GM12878 (cell line): ENCODE data around the gene RAB8A. TPM values are rescaled to one million over a fixed set of nuclear protein-coding genes. Genes with fewer than 3 reads are reported as not detected.

ENCODE experiments used
- ATF7 ChIP-seq: fragments of 450-650 bp; IDR thresholded peaks from 2 replicates; pipeline ENCODE4 v1.6.1; 2016; ENCODE audit warnings: low read depth, mild to moderate bottlenecking
- CBX3 ChIP-seq: fragments of 200-600 bp; sonication (generic); IDR thresholded peaks from 2 replicates; pipeline ENCODE4 v1.6.1; 2016; ENCODE audit warnings: low read depth, borderline replicate concordance
- CHD2 ChIP-seq: IDR thresholded peaks from 2 replicates; pipeline ENCODE4 v1.6.1; 2011; ENCODE audit warnings: low read depth, low read length, improper control_type of control experiment, borderline replicate concordance
- ESRRA ChIP-seq: IDR thresholded peaks from 2 replicates; pipeline ENCODE4 v1.6.1; 2012; ENCODE audit warnings: mild to moderate bottlenecking, low read length, improper control_type of control experiment
- EZH2 ChIP-seq: IDR thresholded peaks from 2 replicates; pipeline ENCODE4 v1.6.1; 2012; ENCODE audit warnings: low read depth, mild to moderate bottlenecking, control low read depth, inconsistent platforms, low read length, borderline replicate concordance; ENCODE audit not compliant: control insufficient read depth
- HDAC6 ChIP-seq: fragments of 200-600 bp; sonication (generic); IDR thresholded peaks from one replicate; pipeline ENCODE4 v1.8.0; 2017; ENCODE audit warnings: antibody characterized with exemption; ENCODE audit not compliant: unreplicated experiment
- MEF2A ChIP-seq: IDR thresholded peaks from 2 replicates; pipeline ENCODE4 v1.6.1; 2011; ENCODE audit warnings: low read depth, mild to moderate bottlenecking, low read length, moderate library complexity; ENCODE audit not compliant: insufficient read depth
- RB1 ChIP-seq: fragments of 450-650 bp; formaldehyde crosslinking; IDR thresholded peaks from 2 replicates; pipeline ENCODE4 v1.6.1; 2017; ENCODE audit warnings: mild to moderate bottlenecking, borderline replicate concordance
- REST ChIP-seq: IDR thresholded peaks from 2 replicates; pipeline ENCODE4 v1.6.1; 2012; ENCODE audit warnings: mild to moderate bottlenecking, low read depth, low read length
- SREBF2 ChIP-seq: IDR thresholded peaks from 2 replicates; pipeline ENCODE4 v1.6.1; 2012; ENCODE audit warnings: mild to moderate bottlenecking, low read length
- STAT3 ChIP-seq: IDR thresholded peaks from 2 replicates; pipeline ENCODE4 v1.6.1; 2011; ENCODE audit warnings: low read depth, low read length, improper control_type of control experiment
- TCF12 ChIP-seq: IDR thresholded peaks from 2 replicates; pipeline ENCODE4 v1.6.1; 2011; ENCODE audit warnings: low read depth, mild to moderate bottlenecking, low read length
- TCF3 ChIP-seq: IDR thresholded peaks from 2 replicates; pipeline ENCODE4 v1.6.1; 2012; ENCODE audit warnings: low read depth, mild to moderate bottlenecking, low read length, borderline replicate concordance; ENCODE audit not compliant: insufficient read depth
- USF1 ChIP-seq: IDR thresholded peaks from 2 replicates; pipeline ENCODE4 v1.6.1; 2011; ENCODE audit warnings: borderline replicate concordance, low read depth, mild to moderate bottlenecking, moderate library complexity, mixed read lengths, low read length; ENCODE audit not compliant: insufficient read depth; ENCODE audit errors: extremely low read length
- ZBTB40 ChIP-seq: fragments of 450-650 bp; IDR thresholded peaks from 2 replicates; pipeline ENCODE4 v1.6.1; 2016; ENCODE audit warnings: mild to moderate bottlenecking, moderate library complexity, borderline replicate concordance
- polyA plus RNA-seq, 11 experiments: library from polyadenylated mRNA; depleted of rRNA in 4 of 11; unstranded in 6 of 11; stranded (reverse) in 5 of 11; fragments of >200 nt; fragmentation: Nextera tagmentation in 4 of 11; fragmentation: Illumina TruSeq in 1 of 11; extraction: Ambion mirVana in 4 of 11; extraction: Trizol in 1 of 11; gene quantifications; 1 replicate in 1 of 11; 2 replicates in 10 of 11; pipeline versions ENCODE4 v1.2.1 to v1.2.3, GENCODE V29; 2011 to 2016; ENCODE audit warnings: inconsistent platforms in 2 of 11, missing spikeins in 2 of 11, low read depth in 1 of 11
- total RNA-seq, 4 experiments: library from RNA; depleted of rRNA in 3 of 4; stranded (reverse); fragments of >200 nt in 3 of 4; fragmentation: Illumina TruSeq in 1 of 4; extraction: Trizol in 1 of 4; gene quantifications; 2 replicates each; pipeline versions ENCODE4 v1.2.1 to v1.2.3, GENCODE V29; 2013 to 2021
- TF ChIP-seq, protein P1 (sequence below): IDR thresholded peaks from 2 replicates; pipeline ENCODE4 v1.6.1; 2011; ENCODE audit warnings: low read depth, low read length, improper control_type of control experiment, borderline replicate concordance

The RAB8A gene
- total and polyA plus RNA-seq, 10 of the 15 experiments (the other 5 are each of a cell fraction or from before 2014, with no cell fraction given): 23.9 to 314 (median 185) TPM

DNA sequence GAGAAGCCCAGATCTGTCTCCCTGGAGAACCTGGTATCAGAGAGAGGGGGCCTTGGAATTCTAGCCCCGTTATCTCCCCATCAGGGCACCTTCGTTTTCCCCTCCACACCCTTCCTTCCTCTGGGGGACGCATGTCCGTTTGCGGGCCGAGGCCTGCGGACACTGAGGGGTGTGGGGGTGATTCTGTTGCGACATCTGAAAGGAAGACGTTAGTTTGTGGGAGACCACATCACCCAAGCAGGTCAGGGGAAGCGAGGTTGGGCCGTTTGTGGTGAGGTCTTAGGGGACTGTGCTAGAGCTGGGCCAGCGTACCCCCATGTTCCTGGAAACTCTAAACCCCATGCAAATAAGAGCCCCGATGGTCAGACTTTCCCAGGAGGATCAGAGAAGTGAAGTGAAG, 28.1 kb downstream of the RAB8A start (continued):
- TF ChIP-seq ATF7 (peak; percentile 45), TCF3 (no peak), HDAC6 (no peak), USF1 (no peak), CHD2 (peak; percentile 74; the same call in 1 of the 2 replicates), TCF12 (0 out of 2 replicates have a peak, but pooled peaks have one; percentile 33), STAT3 (0 out of 2 replicates have a peak, but pooled peaks have one; percentile 16), REST (no peak), ESRRA (no peak), ZBTB40 (no peak), RB1 (no peak), EZH2 (no peak), SREBF2 (no peak), CBX3 (no peak), MEF2A (no peak)
- TF ChIP-seq, protein P1, sequence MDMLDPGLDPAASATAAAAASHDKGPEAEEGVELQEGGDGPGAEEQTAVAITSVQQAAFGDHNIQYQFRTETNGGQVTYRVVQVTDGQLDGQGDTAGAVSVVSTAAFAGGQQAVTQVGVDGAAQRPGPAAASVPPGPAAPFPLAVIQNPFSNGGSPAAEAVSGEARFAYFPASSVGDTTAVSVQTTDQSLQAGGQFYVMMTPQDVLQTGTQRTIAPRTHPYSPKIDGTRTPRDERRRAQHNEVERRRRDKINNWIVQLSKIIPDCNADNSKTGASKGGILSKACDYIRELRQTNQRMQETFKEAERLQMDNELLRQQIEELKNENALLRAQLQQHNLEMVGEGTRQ: no peak
